DMS 273 treated with DMSO at 0.1 percent for 48 hours (cell line): ENCODE data around the gene CDHR3.

Source experiments
- DNase-seq: peaks from one replicate; lab custom pipeline; 2025; lab: John Stamatoyannopoulos, UW

Gene CDHR3

DNA sequence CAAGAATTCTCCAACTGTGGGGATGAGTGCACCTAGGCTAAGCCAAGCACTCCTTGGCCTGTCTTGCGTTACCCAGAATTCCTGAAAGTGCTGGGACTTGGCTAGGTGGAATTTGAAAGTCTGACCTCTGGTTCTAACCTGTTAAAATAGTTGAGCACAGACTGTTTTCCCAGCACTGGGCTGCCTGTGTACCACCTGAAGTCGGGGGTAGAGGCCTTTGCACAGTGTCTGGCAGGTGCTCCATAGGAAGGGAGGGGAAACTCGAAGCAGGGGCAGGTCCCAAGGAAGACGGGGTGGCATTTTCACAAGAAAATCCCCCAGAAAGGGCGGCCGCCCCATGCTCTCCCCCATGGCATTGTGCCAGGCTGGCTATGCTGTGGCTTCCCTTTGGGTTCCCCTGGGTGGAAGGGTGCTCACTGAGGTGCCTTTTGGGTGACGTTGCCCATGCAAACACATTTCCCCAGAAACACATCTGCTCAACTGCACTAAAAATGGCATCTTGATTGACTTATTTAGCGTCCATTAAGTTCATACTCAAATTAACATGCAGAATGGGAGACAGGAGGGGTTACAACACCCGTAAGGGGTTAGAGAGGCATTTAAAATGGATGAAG is 86.2 kb downstream of the CDHR3 start:
- DNase-seq: no peak

GRCh38 chr7:106050002-106050745 is 87.1 kb downstream of the CDHR3 start:
- DNase-seq: no peak

DNA sequence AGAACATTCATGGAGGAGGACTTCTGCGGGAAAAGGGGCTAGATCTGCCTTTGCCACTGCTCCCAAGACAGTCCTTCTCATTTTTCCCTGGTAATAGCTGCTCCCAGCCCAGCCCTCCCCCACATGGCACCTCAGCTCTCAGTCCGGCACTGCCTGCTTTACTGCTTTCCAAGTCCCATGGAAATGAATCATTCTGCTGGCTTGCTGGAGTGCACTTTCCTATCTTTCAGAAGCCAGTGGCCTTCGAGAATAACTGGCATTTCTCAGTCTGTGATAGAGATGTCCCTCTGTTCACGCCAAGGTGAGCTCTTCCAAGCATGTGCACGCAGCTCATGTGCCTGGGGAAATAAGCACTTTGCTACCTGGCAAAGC is 87.7 kb downstream of the CDHR3 start:
- no peak for DNase-seq

DNA sequence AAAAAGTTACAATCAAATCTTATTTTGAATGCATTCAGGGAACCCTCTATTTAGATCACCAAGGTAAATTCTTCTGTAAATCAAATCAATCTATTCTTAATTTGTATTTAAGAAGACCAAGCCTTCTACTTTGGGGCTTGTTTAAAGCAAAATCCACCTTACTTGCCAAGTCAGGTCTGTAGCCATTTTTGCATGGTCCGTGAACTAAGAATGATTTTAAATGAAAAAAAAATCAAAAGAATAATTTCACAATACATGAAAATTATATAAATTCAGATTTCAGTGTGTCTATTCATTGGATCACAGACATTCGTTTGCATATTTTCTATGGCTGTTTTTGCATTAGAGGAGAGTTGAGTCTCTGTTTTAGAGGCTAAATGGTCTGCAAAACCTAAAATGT is 89.6 kb downstream of the CDHR3 start:
- DNase-seq: no peak

DNA sequence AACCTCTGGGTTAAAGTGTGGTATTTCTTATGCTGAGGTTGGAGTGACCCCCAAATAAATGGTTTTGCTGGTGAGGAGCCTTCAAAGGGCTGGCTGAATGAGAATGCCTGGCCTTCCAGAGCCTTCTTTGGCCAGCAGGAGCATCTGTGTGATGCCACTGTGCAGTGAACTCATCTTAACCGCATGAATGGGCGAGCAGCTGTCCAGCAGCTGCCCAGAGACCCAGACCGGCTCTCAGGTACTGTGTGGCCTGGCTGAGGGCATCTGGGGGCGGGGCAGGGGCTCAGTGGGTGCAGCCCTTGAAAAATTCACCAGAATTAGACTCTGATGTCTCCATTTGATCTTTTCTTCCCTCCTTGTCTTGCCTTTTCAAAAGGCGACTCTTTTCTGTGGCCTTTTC is 90.0 kb downstream of the CDHR3 start:
- DNase-seq: no peak

DNA sequence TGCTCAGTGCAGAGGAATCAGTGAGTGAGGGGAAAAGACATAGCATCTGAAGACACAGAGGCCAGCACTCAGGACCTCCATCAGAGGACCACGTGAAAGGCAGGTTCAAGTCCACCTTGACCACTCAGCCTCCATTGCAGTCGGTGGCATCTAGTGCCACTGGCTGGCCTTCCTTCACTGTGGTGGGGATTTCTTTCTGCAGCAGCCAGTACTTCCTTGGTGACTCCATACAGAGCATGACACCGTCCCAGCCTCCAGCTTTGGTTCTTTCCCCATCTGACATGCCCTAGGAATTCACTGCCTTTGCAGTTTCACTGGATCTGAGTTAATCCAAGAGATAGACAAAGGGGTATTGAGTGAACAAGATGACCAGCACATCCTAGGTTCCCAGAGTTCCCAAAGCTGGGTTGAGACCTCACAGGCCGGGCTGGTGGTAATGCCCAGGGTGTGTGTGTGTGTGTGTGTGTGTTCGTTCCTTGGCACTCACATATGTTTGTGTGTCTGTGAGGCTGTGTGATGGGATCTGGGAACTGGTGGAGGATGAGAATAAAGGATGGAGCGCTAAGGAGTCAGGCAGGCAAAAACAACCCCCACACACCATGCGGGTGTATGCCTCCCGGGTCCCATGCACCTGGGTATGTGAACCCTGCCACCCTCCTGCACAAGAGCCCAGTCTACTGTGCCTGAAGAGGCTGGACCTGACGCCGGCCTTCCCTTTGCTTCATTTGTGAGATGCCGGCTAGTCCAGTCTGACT is 91.3 kb downstream of the CDHR3 start:
- no peak for DNase-seq

- DNase-seq: peak; percentile 94
Measured at GRCh38 chr7:106054971-106055532, 92.0 kb downstream of the CDHR3 start.

DNA sequence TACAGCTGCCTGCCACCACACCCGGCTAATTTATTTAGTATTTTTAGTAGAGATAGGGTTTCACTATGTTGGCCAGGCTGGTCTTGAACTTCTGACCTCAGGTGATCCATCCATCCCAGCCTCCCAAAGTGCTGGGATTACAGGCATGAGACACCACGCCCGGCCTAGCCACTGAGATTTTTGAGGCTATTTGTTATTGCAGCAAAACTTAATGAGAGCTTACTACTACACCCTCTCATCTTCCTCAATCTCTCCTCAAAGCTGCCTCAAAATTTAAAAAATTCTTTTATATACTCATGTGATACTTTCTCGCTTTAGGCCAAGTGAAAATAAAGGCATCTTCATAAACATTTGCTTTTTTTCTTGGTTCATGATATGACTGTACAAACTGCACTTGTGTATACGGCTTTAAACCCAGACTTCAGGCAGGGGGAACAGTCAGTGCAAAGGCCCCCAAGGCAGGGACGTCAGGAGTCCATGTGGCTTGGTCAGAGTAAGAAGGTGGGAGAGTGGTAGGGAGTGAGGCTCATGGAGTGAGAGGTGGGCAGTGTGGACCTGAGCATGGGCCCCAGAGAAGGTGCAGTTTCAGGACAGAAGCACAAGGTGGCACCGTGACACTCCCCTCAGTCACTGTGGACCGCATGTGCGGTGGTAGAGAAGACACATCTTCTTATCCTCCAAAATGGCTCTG is 93.6 kb downstream of the CDHR3 start:
- peak; percentile 81 for DNase-seq

DNA sequence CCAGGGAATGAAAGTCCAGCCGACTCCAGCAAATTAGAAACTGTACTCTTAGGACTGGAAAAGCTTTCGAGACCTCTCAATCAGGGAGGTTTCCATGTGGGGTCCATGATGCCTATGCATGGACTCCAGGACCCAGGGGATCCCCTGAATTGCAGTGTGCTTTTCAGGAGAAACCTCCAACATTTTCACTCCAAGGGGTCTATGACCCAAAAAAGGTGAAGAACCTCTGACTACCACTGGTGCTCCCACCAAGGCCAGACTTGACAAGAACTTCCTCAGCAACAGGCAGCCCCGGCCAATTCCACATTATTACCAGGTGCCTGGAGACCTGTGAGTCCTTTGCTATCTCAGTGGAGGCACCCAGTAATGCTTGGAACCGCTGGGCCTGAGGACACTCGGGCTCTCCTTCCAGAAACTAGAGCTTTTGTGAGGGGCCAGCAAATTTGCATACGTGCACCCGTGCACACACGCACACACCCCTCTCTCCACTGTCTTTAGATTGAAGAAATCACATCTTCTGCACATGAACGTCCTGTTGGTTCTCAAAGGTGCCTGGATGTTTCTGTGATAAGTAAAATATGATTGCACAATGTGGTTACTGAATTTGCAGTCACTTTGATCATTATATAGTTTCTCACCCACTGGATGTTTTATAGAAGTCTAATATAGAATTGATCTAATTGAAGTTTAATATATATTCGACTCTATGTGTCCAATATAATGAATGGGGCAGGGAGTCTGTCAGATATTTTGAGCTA is 94.3 kb downstream of the CDHR3 start:
- DNase-seq: no peak

DNA sequence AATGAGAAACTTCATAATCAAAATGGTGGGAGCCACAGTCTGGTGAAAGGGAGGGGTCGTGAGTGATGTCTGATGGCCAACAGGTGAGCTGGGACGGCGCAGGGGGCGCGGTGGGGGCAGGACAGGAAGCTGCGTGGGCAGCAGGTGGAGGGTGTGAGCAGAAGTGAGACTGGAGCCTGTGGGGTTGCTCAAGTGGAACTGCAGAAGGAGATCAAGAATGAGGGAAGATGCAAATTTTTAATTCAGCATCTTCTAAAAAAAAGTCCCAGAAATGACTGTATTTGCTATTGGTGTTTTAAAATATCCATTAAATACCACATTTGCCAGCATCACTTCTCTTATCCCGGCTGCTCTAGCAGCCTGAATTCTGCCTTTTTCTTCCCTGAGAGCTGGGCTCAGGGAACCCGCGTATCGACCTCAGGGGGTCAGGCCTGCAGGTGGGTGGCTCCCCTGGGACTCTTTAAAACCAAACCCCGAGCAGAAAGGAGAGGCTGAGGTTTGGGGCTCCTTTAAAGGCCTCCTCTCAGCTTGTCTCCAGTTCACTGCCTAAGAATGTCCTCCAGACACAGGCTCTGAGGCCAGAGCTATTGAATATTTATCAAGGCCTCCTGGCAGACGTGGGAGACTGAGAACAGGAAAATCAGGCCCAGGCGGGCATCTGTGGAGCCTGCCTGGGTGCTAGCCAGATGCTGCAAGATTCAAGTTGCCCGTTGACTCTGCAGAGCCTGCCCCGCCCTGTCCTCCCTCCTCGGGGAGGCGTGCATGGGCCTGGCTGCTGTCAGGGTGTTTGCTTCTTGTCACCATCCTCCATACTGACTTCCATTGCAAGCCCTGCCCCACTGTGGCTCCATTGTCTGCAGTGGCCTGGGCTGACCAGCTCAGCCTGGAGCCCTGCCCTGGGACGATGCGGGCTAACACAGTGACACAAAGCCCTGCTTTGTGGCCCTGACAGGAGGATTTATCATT is 95.2 kb downstream of the CDHR3 start:
- peak; percentile 96 for DNase-seq

DNA sequence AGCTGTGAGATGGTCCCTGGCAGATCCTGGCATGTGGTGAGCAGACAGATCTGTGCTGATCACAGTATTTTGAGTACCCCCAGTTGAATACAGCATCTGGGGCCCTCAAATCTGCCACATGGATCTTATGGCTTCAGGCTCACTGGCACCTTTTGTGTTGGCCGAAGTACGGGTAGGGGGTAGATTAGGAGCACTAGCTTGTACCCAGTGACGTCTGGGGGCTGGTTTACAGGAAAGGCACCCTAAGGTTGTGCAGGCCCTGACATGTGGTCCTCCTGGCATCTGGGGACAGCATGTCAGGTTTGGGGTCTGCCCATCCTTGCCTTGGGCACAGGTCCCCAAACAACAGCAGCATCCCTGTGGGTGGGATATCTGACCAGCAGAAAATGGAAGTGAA is 95.9 kb downstream of the CDHR3 start:
- DNase-seq: peak; percentile 60

GRCh38 chr7:106059556-106059955 is 96.5 kb downstream of the CDHR3 start:
- DNase-seq: no peak

GRCh38 chr7:106060394-106060920 is 97.4 kb downstream of the CDHR3 start:
- no peak for DNase-seq

GRCh38 chr7:106061301-106061979 is 98.4 kb downstream of the CDHR3 start:
- DNase-seq: no peak

GRCh38 chr7:106062006-106062405 is 98.9 kb downstream of the CDHR3 start:
- DNase-seq: no peak

GRCh38 chr7:106062521-106062931 is 99.5 kb downstream of the CDHR3 start:
- no peak for DNase-seq

DNA sequence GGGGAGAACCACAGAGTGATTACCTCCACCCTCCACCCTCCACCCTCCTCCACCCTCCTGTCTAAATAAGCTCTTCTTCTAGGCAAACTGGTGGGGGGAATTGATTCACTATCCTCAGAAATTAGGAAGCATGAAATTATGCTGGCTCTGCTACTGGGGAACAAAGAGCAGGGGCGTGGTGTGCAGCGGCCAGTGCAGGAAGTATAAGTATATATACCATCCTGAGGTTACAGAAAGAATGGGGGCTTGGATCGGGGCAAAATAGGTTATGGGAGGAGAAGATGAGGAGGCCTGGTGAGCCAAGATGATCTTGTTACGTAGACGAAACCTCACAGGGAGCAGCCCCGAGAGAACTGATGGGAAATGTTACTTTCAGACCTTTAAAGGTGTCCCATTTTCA is 100.0 kb downstream of the CDHR3 start:
- DNase-seq: no peak

GRCh38 chr7:106063692-106064091 is 100.6 kb downstream of the CDHR3 start:
- no peak for DNase-seq

DNA sequence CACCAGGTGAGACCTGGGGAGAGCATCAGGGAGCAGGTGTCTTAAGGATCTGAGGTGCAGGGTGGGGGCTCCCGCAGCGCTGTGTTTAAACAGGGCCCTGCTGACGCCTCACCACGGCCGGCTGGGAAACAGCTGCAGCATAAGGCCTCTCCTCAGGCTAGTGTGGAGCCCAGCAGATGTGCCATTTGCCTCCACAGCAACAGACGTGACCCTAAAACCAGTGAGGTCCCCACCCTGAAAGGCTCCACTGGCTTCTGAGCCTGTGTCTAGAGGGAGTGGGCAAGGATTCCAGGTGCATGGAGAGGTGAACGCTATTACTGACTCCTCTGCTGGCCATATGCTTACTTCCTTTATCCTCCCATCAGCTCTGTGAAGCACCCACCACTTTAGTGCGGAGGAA is 101.3 kb downstream of the CDHR3 start:
- peak; percentile 81 for DNase-seq
